ENCODE measurements around the gene MSH5.
"Not testable (repeated sequence)": the region's sequence is repeated elsewhere in the genome, so short reads cannot be mapped to it uniquely, and the experiment has no call there.

The MSH5 gene

DNA sequence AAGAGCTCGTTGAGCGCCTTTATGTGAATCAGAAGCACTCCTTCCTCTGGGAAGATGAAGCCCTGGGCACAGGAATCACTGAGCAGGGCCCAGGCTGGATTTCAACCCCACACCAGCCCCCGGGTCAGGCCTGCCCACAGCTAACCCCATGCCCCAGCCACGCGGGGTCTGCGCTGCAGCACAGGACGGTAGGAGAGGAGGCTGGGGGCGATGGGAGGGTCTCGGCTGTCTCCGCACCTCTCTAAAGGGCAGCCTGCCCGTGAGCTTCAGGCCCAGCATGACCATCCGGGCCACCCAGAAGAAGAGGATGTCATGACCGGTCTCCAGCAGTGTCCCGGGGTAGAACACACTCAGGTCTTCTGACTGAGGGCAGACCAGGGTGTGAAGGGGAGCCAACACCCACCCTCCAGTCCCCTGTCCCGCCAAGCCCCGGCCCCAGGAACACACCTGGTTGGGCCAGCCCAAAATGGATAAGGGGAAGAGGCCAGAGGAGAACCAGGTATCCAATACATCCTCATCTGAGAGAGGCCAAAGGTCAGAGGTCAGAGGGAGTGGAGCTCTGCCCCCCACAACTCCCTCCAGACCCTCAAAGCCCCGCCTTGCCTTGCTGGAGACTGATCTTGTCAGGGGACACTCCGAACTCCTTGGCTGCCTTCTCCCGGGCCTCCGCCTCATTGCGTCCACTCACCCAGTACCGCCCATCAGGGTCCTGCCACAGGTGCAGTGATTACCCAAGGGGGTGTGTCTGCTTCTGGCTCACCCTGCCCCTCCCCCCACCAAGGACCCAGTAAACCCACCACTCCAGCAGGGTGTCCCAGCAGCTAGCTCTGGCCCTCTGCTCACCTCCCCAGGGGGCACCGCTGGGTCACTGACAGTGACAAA, 41.7 kb downstream of the MSH5 start:
- DNase-seq, result no peak

GRCh38 chr6:31782126-31782855, 42.5 kb downstream of the MSH5 start:
- no peak for DNase-seq

DNA sequence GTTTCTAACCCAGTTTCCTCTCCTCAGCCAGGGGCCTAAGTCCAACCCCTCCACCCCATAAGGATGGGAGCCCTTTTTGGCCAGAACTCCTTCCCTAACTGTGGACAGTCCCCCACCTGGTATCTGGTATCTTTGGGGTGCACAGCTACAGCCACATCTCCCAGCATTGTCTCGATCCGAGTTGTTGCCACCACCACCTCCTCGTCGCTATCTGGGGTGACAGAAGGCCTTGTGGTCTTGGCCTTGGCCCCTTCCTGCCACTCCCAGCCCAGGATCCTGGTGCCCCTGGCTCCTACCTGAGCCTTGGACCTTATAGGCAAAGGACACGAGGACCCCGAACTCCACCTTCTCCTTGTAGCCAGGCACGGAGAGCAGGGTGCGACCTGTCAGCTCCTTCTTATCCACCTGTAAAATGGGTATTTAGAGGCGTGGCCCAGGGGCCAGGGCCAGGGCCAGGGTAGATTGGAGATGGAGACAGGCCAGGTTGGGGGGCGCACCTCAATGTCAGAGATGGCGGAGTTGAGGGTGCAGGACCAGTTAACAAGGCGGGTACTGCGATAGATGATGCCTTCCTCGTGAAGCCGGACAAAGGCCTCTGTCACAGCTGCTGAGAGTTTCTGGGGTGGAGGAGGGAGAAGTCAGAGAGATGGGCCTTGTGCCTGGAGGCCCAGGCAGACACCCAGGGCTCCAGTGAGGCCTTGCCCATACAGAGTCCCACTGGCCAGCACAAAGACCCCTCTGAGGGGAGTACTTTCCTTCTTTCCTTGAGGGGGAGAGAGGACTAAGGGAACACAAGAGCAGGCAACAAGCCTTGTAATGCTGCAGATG, 44.5 kb downstream of the MSH5 start:
- no peak for DNase-seq

DNA sequence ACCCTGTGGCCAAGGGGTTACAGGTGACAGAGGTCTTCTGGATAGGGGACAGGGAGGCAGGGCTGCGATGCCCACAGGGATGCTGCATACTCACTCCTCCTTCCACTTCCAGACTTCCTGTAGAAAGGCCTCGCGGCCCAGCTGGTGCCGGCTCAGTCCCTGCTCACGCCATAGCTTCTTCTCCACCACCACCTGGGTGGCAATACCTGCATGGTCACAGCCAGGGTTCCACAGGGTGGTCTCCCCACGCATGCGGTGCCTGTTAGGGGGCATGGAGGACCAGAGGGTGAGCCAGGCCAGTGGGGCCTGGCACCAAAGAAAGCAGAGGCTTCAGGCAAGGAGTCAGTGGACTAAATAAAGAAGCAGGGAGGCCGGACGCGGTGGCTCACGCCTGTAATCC, 45.7 kb downstream of the MSH5 start:
- DNase-seq, result no peak

GRCh38 chr6:31791324-31792089, 51.7 kb downstream of the MSH5 start:
- peak; percentile 64 for DNase-seq

- no peak for DNase-seq
Observed at GRCh38 chr6:31792090-31792374, 52.2 kb downstream of the MSH5 start.

GRCh38 chr6:31792761-31793171, 53.0 kb downstream of the MSH5 start:
- DNase-seq, result no peak

- not testable (repeated sequence) for DNase-seq
Observed at GRCh38 chr6:31793927-31794245, 54.1 kb downstream of the MSH5 start.

GRCh38 chr6:31794294-31794865, 54.6 kb downstream of the MSH5 start:
- no peak for DNase-seq

- no peak for DNase-seq
Observed at GRCh38 chr6:31794866-31795615, 55.2 kb downstream of the MSH5 start.

GRCh38 chr6:31795616-31796298, 56.0 kb downstream of the MSH5 start, which contains the start of gene VARS1:
Gene VARS1 (minus strand): TSS chr6:31795752. CDS start chr6:31795217, 535 bp downstream.
- peak; percentile 95 for DNase-seq

- DNase-seq, result no peak
Observed at GRCh38 chr6:31796993-31797385, 57.2 kb downstream of the MSH5 start.

- DNase-seq, result no peak
Observed at GRCh38 chr6:31797588-31797987, 57.8 kb downstream of the MSH5 start.

DNA sequence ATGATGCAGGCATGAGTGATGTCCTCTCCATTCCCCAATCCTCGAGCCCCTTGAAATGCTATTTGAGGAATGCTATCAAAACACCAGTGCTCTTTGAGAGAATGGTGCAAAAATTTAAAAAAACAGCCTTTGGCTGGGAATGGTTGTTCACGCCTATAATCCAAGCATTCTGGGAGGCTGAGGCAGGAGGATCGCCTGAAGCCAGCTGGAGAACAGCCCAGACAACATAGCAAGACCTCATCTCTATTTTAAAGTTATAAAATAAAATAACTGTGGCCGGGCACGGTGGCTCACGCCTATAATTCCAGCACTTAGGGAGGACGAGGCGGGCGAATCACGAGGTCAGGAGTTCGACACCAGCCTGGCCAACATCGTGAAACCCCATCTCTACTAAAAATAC, 60.0 kb downstream of the MSH5 start:
- DNase-seq, result no peak

GRCh38 chr6:31801031-31801927, 61.5 kb downstream of the MSH5 start:
- not testable (repeated sequence) for DNase-seq

- no peak for DNase-seq
Observed at GRCh38 chr6:31805939-31806469, 66.2 kb downstream of the MSH5 start.

- peak; percentile 96 for DNase-seq
Observed at GRCh38 chr6:31806470-31807272, 66.9 kb downstream of the MSH5 start, which contains the start of gene LSM2. Gene LSM2 (minus strand): TSS chr6:31806966. CDS start chr6:31806757, 209 bp downstream.

DNA sequence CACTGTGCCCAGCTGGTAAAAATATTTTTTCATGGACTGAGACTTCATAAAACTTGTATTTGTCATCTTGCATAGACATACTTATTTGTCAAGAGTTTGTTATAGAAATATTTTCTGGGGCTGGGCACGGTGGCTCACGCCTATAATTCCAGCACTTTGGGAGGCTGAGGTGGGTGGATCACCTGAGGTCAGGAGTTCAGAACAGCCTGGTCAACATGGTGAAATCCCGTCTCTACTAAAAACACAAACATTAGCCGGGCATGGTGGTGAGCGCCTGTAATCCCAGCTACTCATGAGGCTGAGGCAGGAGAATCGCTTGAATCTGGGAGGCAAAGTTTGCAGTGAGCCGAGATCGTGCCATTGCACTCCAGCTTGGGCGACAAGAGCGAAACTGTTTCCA, 68.8 kb downstream of the MSH5 start:
- DNase-seq, result not testable (repeated sequence)

- DNase-seq, result no peak
Observed at GRCh38 chr6:31811645-31812044, 71.8 kb downstream of the MSH5 start.
